ENCODE measurements around the gene ERCC6L. TPM values are rescaled to one million over a fixed set of nuclear protein-coding genes. Genes with fewer than 3 reads are reported as not detected.
A peak's percentile ranks its signal among the peaks of the same experiment; 100 is the strongest.

The ERCC6L gene
- total RNA-seq, 1 experiment from 2014 or later: 14.6 TPM

GRCh38 chrX:72273718-72274117 lies 34.9 kb upstream of the ERCC6L start:
- ATAC-seq (no peak), DNase-seq (no peak)
- ChIA-PET CTCF (no interaction called here), POLR2A (ENCODE audit: unreplicated experiment) (no interaction called here)
- Histone ChIP-seq H3K9me3 (ENCODE audit: low read length) (no peaks in the 10 kb centered on the region), H3K27ac (ENCODE audit: low read length) (peak overlapping the region; percentile 41), H4K20me1 (ENCODE audit: low read length) (peaks cover 67% of the 10 kb centered on the region), H3K4me3 (ENCODE audit: low read length) (peak overlapping the region; percentile 91), H3F3A (ENCODE audit: low read length, unreplicated experiment) (peaks cover 25% of the 10 kb centered on the region), H3K36me3 (ENCODE audit: low read depth, low read length) (peaks cover 68% of the 10 kb centered on the region), H3K4me2 (ENCODE audit: low read length) (peak overlapping the region; percentile 97), H3K9me2 (replicated peaks; ENCODE audit: low read length) (no peaks in the 10 kb centered on the region), H3K27me3 (ENCODE audit: low read length) (no peaks in the 10 kb centered on the region), H3K79me2 (ENCODE audit: low read length) (peaks cover 64% of the 10 kb centered on the region), H2AFZ (ENCODE audit: low read length) (no peak overlapping the region), H3K4me1 (ENCODE audit: insufficient read depth, low read length) (peaks cover 54% of the 10 kb centered on the region), H3K9ac (ENCODE audit: low read length) (no peak overlapping the region; the same call in 1 of the 2 replicates)
- TF ChIP-seq EZH2 (IDR thresholded peaks at IDR 0.05; ENCODE audit: low read length, unreplicated experiment): no peak
- no peak for TF ChIP-seq CTCF (conservative IDR thresholded peaks at IDR 0.05; ENCODE audit: low read depth, low read length)
- no peak for TF ChIP-seq EZH2phosphoT487 (IDR thresholded peaks at IDR 0.05; ENCODE audit: borderline replicate concordance, low read length)
- BruUV-seq (replicated peaks): no TSS peak
- intact Hi-C loops (cut with micrococcal nuclease): no loop called here

GRCh38 chrX:72272868-72273267 lies 34.0 kb upstream of the ERCC6L start:
- Histone ChIP-seq H3K4me3 (ENCODE audit: low read length) (peak overlapping the region; percentile 91; the same call in 1 of the 2 replicates), H3K4me2 (ENCODE audit: low read length) (peak overlapping the region; percentile 97)
- peak; percentile 67 for ATAC-seq

GRCh38 chrX:72271812-72272211 lies 33.0 kb upstream of the ERCC6L start:
- Histone ChIP-seq H3K79me2 (ENCODE audit: low read length) (peaks cover 61% of the 10 kb centered on the region), H3K9ac (ENCODE audit: low read length) (no peak overlapping the region), H4K20me1 (ENCODE audit: low read length) (peaks cover 71% of the 10 kb centered on the region), H2AFZ (ENCODE audit: low read length) (no peak overlapping the region), H3K4me1 (ENCODE audit: insufficient read depth, low read length) (peaks cover 54% of the 10 kb centered on the region), H3K9me3 (ENCODE audit: low read length) (no peaks in the 10 kb centered on the region), H3K9me2 (replicated peaks; ENCODE audit: low read length) (no peaks in the 10 kb centered on the region), H3K4me2 (ENCODE audit: low read length) (peak overlapping the region; percentile 97), H3K36me3 (ENCODE audit: low read depth, low read length) (peaks cover 82% of the 10 kb centered on the region), H3K4me3 (ENCODE audit: low read length) (no peak overlapping the region), H3F3A (ENCODE audit: low read length, unreplicated experiment) (peaks cover 25% of the 10 kb centered on the region), H3K27me3 (ENCODE audit: low read length) (no peaks in the 10 kb centered on the region), H3K27ac (ENCODE audit: low read length) (0 out of 2 replicates have a peak overlapping the region, but pooled peaks have one; percentile 16)
- intact Hi-C loops (cut with micrococcal nuclease): no loop called here
- no peak for ATAC-seq
- CTCF ChIA-PET: no interaction called here
- POLR2A ChIA-PET (ENCODE audit: unreplicated experiment): no interaction called here
- BruUV-seq (replicated peaks): no TSS peak
- no peak for DNase-seq
- TF ChIP-seq EZH2phosphoT487 (IDR thresholded peaks at IDR 0.05; ENCODE audit: borderline replicate concordance, low read length): no peak
- no peak for TF ChIP-seq EZH2 (IDR thresholded peaks at IDR 0.05; ENCODE audit: low read length, unreplicated experiment)
- TF ChIP-seq CTCF (conservative IDR thresholded peaks at IDR 0.05; ENCODE audit: low read depth, low read length): no peak

More at GRCh38 chrX:72272868-72273267, 34.0 kb upstream of the ERCC6L start:
- TF ChIP-seq EZH2 (IDR thresholded peaks at IDR 0.05; ENCODE audit: low read length, unreplicated experiment) (no peak), EZH2phosphoT487 (IDR thresholded peaks at IDR 0.05; ENCODE audit: borderline replicate concordance, low read length) (no peak)
- Histone ChIP-seq H3F3A (ENCODE audit: low read length, unreplicated experiment) (peaks cover 25% of the 10 kb centered on the region), H2AFZ (ENCODE audit: low read length) (no peak overlapping the region), H3K9me2 (replicated peaks; ENCODE audit: low read length) (no peaks in the 10 kb centered on the region), H4K20me1 (ENCODE audit: low read length) (peaks cover 71% of the 10 kb centered on the region), H3K36me3 (ENCODE audit: low read depth, low read length) (peaks cover 76% of the 10 kb centered on the region), H3K9me3 (ENCODE audit: low read length) (no peaks in the 10 kb centered on the region), H3K27me3 (ENCODE audit: low read length) (no peaks in the 10 kb centered on the region), H3K79me2 (ENCODE audit: low read length) (peaks cover 64% of the 10 kb centered on the region), H3K4me1 (ENCODE audit: insufficient read depth, low read length) (peaks cover 54% of the 10 kb centered on the region), H3K27ac (ENCODE audit: low read length) (peak overlapping the region; percentile 70), H3K9ac (ENCODE audit: low read length) (no peak overlapping the region)
- intact Hi-C loops (cut with micrococcal nuclease): no loop called here
- DNase-seq: peak; percentile 79
- no TSS peak for BruUV-seq (replicated peaks)
- ChIA-PET POLR2A (ENCODE audit: unreplicated experiment) (no interaction called here), CTCF (interaction anchor here (0.5 kb wide), 1 partner anchor 15 kb away, joined by 5 read pairs; no protein-coding TSS in a partner anchor)

All from PC-3 (cell line).